ENCODE data around the gene CPEB1. TPM values are rescaled to one million over a fixed set of nuclear protein-coding genes. Genes with fewer than 3 reads are reported as not detected.

Gene CPEB1
- total RNA-seq, 1 experiment from 2014 or later: 1.0 TPM

GRCh38 chr15:82649226-82649999 is 2.2 kb upstream of the CPEB1 start:
- no peak overlapping the region for H3K14ac ChIP-seq (ENCODE audit: insufficient read depth, low read length)
- no peak overlapping the region for H3T11ph ChIP-seq (ENCODE audit: low read length)
- no peak for TF ChIP-seq CTCF (conservative IDR thresholded peaks at IDR 0.05)
- no peaks in the 10 kb centered on the region for H3K79me1 ChIP-seq (ENCODE audit: insufficient read depth, low read depth, low read length, poor library complexity, severe bottlenecking)
- no peak overlapping the region for H2BK120ac ChIP-seq (ENCODE audit: low read depth, low read length, poor library complexity, severe bottlenecking)
- no peak overlapping the region for H2BK12ac ChIP-seq (ENCODE audit: insufficient read length, low read depth, low read length)
- peaks cover 2% of the 10 kb centered on the region for H3K23me2 ChIP-seq (ENCODE audit: insufficient read length, low read depth, low read length, poor library complexity, severe bottlenecking)
- Mint-ChIP-seq H3K4me3 (no peak overlapping the region; a peak in 1 of 5 replicates), H3K27ac (no peak overlapping the region), H3K9me3 (peaks cover 0 to 4% of the 10 kb centered on the region in 2 experiments; a peak in 2 of 5 replicates), H3K4me1 (peaks cover 12 to 14% of the 10 kb centered on the region in 2 experiments), H3K36me3 (ENCODE audit: insufficient read depth in 1 of 3, low read depth in 3 of 3) (peaks cover 0 to 2% (median 0%) of the 10 kb centered on the region in 3 experiments; a peak in 2 of 7 replicates), H3K27me3 (ENCODE audit: low read depth) (peaks cover 87% of the 10 kb centered on the region)
- H3K27ac ChIP-seq (ENCODE audit: insufficient read length, low read depth, low read length): no peak overlapping the region
- H3K4me2 ChIP-seq (ENCODE audit: insufficient read depth, insufficient read length, low read length): no peak overlapping the region
- no peaks in the 10 kb centered on the region for H3K9me3 ChIP-seq (ENCODE audit: control insufficient read depth, low read depth, low read length)
- no peaks in the 10 kb centered on the region for H3K79me2 ChIP-seq (ENCODE audit: insufficient read depth, low read length)
- no peak overlapping the region for H4K91ac ChIP-seq (ENCODE audit: insufficient read length, low read depth, low read length)
- no peak overlapping the region for H3K18ac ChIP-seq (ENCODE audit: insufficient read length, low read depth, low read length)
- no peak overlapping the region for H3K4ac ChIP-seq (ENCODE audit: low read depth, low read length)
- no peak overlapping the region for H3K9ac ChIP-seq (ENCODE audit: extremely low read depth, insufficient read length, low read length)
- no peaks in the 10 kb centered on the region for H4K20me1 ChIP-seq (ENCODE audit: control insufficient read depth, insufficient read depth, insufficient read length)
- no peak overlapping the region for H2AFZ ChIP-seq (ENCODE audit: low read length)
- H4K5ac ChIP-seq (ENCODE audit: insufficient read length, low read depth, low read length): no peak overlapping the region
- peaks cover 23% of the 10 kb centered on the region; the same call in 1 of the 2 replicates for H3K27me3 ChIP-seq (ENCODE audit: insufficient read depth, low read length)
- no peak overlapping the region for H2BK15ac ChIP-seq (ENCODE audit: low read depth, low read length)
- no peak overlapping the region for H2BK20ac ChIP-seq (ENCODE audit: low read depth, low read length, poor library complexity, severe bottlenecking)
- no peak overlapping the region for H3K56ac ChIP-seq (ENCODE audit: insufficient read length, low read depth, low read length)
- DNase-seq: no peak
- H3K4me1 ChIP-seq (ENCODE audit: insufficient read depth, low read length): no peaks in the 10 kb centered on the region
- no peak overlapping the region for H4K8ac ChIP-seq (replicated peaks; ENCODE audit: insufficient read length, low read depth, low read length)
- H2AK5ac ChIP-seq (ENCODE audit: insufficient read length, low read length): no peak overlapping the region
- no peak overlapping the region for H3K23ac ChIP-seq (ENCODE audit: insufficient read length, low read depth, low read length)
- H2BK5ac ChIP-seq (ENCODE audit: insufficient read length, low read length): no peak overlapping the region
- no CpG with 5 or more reads among the region's 11 CpGs for WGBS (ENCODE audit: extremely low coverage, insufficient read length, low lambda C conversion rate)

Measured in H9 (cell line).